GM23338 (cell line): ENCODE data around the gene CSTPP1. TPM values are rescaled to one million over a fixed set of nuclear protein-coding genes. Genes with fewer than 3 reads are reported as not detected.

ENCODE experiments used
- ATAC-seq: fragments of 200-7000 bp; cut with Tn5 transposase; 3 replicates; pipeline ENCODE4 v1.9.1; 2020
- DNase-seq: peaks from one replicate; pipeline ENCODE4 v3.0.0-alpha.2; 2015; ENCODE audit warnings: low spot score
- H2AFZ ChIP-seq: fragments of 200-600 bp; sonication (generic); 2 replicates; pipeline ENCODE4 v1.8.0; 2016; ENCODE audit warnings: antibody characterized with exemption, mild to moderate bottlenecking, moderate library complexity
- H3F3A ChIP-seq: fragments of 200-600 bp; sonication (generic); replicated peaks from 2 replicates; pipeline ENCODE4 v1.8.0; 2017; ENCODE audit warnings: antibody characterized with exemption, mixed run types, low read depth
- H3K27ac ChIP-seq: fragments of 200-600 bp; sonication (generic); 2 replicates; pipeline ENCODE4 v1.6.1; 2016; ENCODE audit warnings: low read depth
- H3K27me3 ChIP-seq: fragments of 200-600 bp; sonication (generic); 2 replicates; pipeline ENCODE4 v1.8.0; 2016; ENCODE audit warnings: mild to moderate bottlenecking, mixed run types, moderate library complexity; ENCODE audit not compliant: insufficient read depth
- H3K36me3 ChIP-seq: fragments of 200-600 bp; sonication (generic); 2 replicates; pipeline ENCODE4 v1.8.0; 2016; ENCODE audit warnings: mild to moderate bottlenecking; ENCODE audit not compliant: insufficient read depth
- H3K4me1 ChIP-seq: fragments of 200-600 bp; sonication (generic); 2 replicates; pipeline ENCODE4 v1.8.0; 2016; ENCODE audit warnings: mild to moderate bottlenecking, moderate library complexity; ENCODE audit not compliant: insufficient read depth
- H3K4me2 ChIP-seq: fragments of 200-600 bp; sonication (generic); 2 replicates; pipeline ENCODE4 v1.7.1; 2017; ENCODE audit warnings: mixed run types
- H3K4me3 ChIP-seq: fragments of 200-600 bp; sonication (generic); 2 replicates; pipeline ENCODE4 v1.6.1; 2016; ENCODE audit warnings: mixed run types
- H3K79me2 ChIP-seq: fragments of 200-600 bp; sonication (generic); replicated peaks from 2 replicates; pipeline ENCODE4 v1.8.0; 2017; ENCODE audit warnings: mild to moderate bottlenecking; ENCODE audit not compliant: insufficient read depth
- H3K9me2 ChIP-seq: fragments of 200-600 bp; sonication (generic); 2 replicates; pipeline ENCODE4 v1.8.0; 2017; ENCODE audit not compliant: insufficient read depth
- H4K20me1 ChIP-seq: fragments of 200-600 bp; sonication (generic); replicated peaks from 2 replicates; pipeline ENCODE4 v1.8.0; 2017; ENCODE audit warnings: mild to moderate bottlenecking; ENCODE audit not compliant: insufficient read depth
- H3K27ac Mint-ChIP-seq: 2 replicates; pipeline ENCODE4 v1.8.0; 2020; ENCODE audit warnings: inconsistent platforms, mild to moderate bottlenecking, moderate library complexity, mixed read lengths
- H3K27me3 Mint-ChIP-seq: 3 replicates; pipeline ENCODE4 v1.8.0; 2022; ENCODE audit warnings: low read depth, mild to moderate bottlenecking, moderate library complexity, mixed read lengths, inconsistent platforms; ENCODE audit not compliant: insufficient read depth, poor library complexity
- H3K36me3 Mint-ChIP-seq: 3 replicates; pipeline ENCODE4 v1.8.0; 2021; ENCODE audit warnings: low read depth, mild to moderate bottlenecking, inconsistent platforms, moderate library complexity, mixed read lengths
- H3K4me1 Mint-ChIP-seq: 3 replicates; pipeline ENCODE4 v1.8.0; 2020; ENCODE audit warnings: mild to moderate bottlenecking, inconsistent platforms, mixed read lengths
- H3K4me3 Mint-ChIP-seq: 3 replicates; pipeline ENCODE4 v1.8.0; 2021; ENCODE audit warnings: moderate library complexity, mild to moderate bottlenecking, inconsistent platforms, mixed read lengths
- H3K9me3 Mint-ChIP-seq: 3 replicates; pipeline ENCODE4 v1.8.0; 2020; ENCODE audit warnings: moderate library complexity, mild to moderate bottlenecking, inconsistent platforms, mixed read lengths
- CREB1 ChIP-seq: fragments of 250-450 bp; sonication (Bioruptor Pico); IDR thresholded peaks from 2 replicates; pipeline ENCODE4 v1.5.0; 2020; ENCODE audit warnings: low read depth, mild to moderate bottlenecking, moderate library complexity
- CTCF ChIP-seq, 2 experiments: fragments of 200-600 bp in 1 of 2; sonication (generic) in 1 of 2; conservative IDR thresholded peaks; 2 replicates each; pipeline versions ENCODE4 v1.5.1 to v1.6.1; 2016 to 2017; ENCODE audit warnings: antibody characterized with exemption in 2 of 2, low read depth in 2 of 2, mild to moderate bottlenecking in 2 of 2, moderate library complexity in 1 of 2
- ETS1 ChIP-seq: IDR thresholded peaks from 2 replicates; pipeline ENCODE4 v1.6.1; 2016; ENCODE audit warnings: antibody characterized with exemption
- EZH2 ChIP-seq: fragments of 200-600 bp; sonication (generic); IDR thresholded peaks from one replicate; pipeline ENCODE4 v1.8.0; 2017; ENCODE audit warnings: antibody characterized with exemption, mild to moderate bottlenecking, low read depth; ENCODE audit not compliant: unreplicated experiment
- EZH2phosphoT487 ChIP-seq: fragments of 200-600 bp; sonication (generic); IDR thresholded peaks from one replicate; pipeline ENCODE4 v1.8.1; 2018; ENCODE audit warnings: antibody characterized with exemption; ENCODE audit not compliant: unreplicated experiment
- JUNB ChIP-seq: IDR thresholded peaks from one replicate; pipeline ENCODE4 v1.6.1; 2016; ENCODE audit warnings: antibody characterized with exemption; ENCODE audit not compliant: unreplicated experiment
- NANOG ChIP-seq: IDR thresholded peaks from 2 replicates; pipeline ENCODE4 v1.6.1; 2016; ENCODE audit warnings: antibody characterized with exemption, borderline replicate concordance
- POLR2AphosphoS5 ChIP-seq: IDR thresholded peaks from 2 replicates; pipeline ENCODE4 v1.6.1; 2016; ENCODE audit warnings: antibody characterized with exemption, low read depth
- REST ChIP-seq: IDR thresholded peaks from one replicate; pipeline ENCODE4 v1.6.1; 2018; ENCODE audit warnings: antibody characterized with exemption; ENCODE audit not compliant: unreplicated experiment
- STAT1 ChIP-seq: IDR thresholded peaks from one replicate; pipeline ENCODE4 v1.6.1; 2016; ENCODE audit warnings: antibody characterized with exemption; ENCODE audit not compliant: unreplicated experiment
- ZNF114 ChIP-seq: fragments of 250-450 bp; sonication (Bioruptor Pico); IDR thresholded peaks from 2 replicates; pipeline ENCODE4 v1.5.0; 2020; ENCODE audit warnings: mild to moderate bottlenecking, moderate library complexity
- ZNF331 ChIP-seq: fragments of 250-450 bp; sonication (Bioruptor Pico); IDR thresholded peaks from 2 replicates; pipeline ENCODE4 v1.5.0; 2020; ENCODE audit warnings: low read depth, mild to moderate bottlenecking, moderate library complexity
- polyA plus RNA-seq: library from polyadenylated mRNA; unstranded; fragments of >200 nt; fragmentation: Nextera tagmentation; extraction: Ambion mirVana; gene quantifications from 2 replicates; pipeline ENCODE4 v1.2.1, GENCODE V29; 2016
- total RNA-seq: library from RNA; depleted of rRNA; stranded (reverse); fragments of >200 nt; shearing (Covaris generic); gene quantifications from 2 replicates; pipeline ENCODE4 v1.2.3, GENCODE V29; 2014

Gene CSTPP1
- total and polyA plus RNA-seq, 2 experiments from 2014 or later: 23.5 to 42.6 TPM

- TF ChIP-seq CTCF (conservative IDR thresholded peaks at IDR 0.05; ENCODE audit: low read depth in 2 of 2): no peak; a peak in 1 of 4 replicates
- TF ChIP-seq ETS1: no peak
- no peak for TF ChIP-seq POLR2AphosphoS5
- TF ChIP-seq REST: no peak
- TF ChIP-seq ZNF114: no peak
- TF ChIP-seq EZH2: no peak
- no peak for TF ChIP-seq JUNB
- no peak for TF ChIP-seq CREB1 (CRISPR knock-in tag)
- TF ChIP-seq EZH2phosphoT487: no peak
These were observed 164.8 kb downstream of the CSTPP1 start (continued) for GRCh38 chr11:47101406-47101805.

- Histone ChIP-seq H3K36me3 (no peaks in the 10 kb centered on the region), H3K79me2 (no peaks in the 10 kb centered on the region), H2AFZ (no peak overlapping the region), H3K27me3 (no peaks in the 10 kb centered on the region), H3F3A (no peaks in the 10 kb centered on the region), H3K9me2 (no peaks in the 10 kb centered on the region), H3K4me3 (no peak overlapping the region), H4K20me1 (no peaks in the 10 kb centered on the region), H3K4me1 (peaks cover 15% of the 10 kb centered on the region), H3K4me2 (peak overlapping the region; percentile 55), H3K27ac (peak overlapping the region; percentile 67; the same call in 1 of the 2 replicates)
- Mint-ChIP-seq H3K27ac (peak overlapping the region; percentile 5; the same call in 1 of the 2 replicates), H3K27me3 (peaks cover 2% of the 10 kb centered on the region), H3K9me3 (no peaks in the 10 kb centered on the region), H3K36me3 (no peaks in the 10 kb centered on the region), H3K4me1 (peaks cover 16% of the 10 kb centered on the region), H3K4me3 (no peak overlapping the region)
- TF ChIP-seq NANOG (no peak), REST (no peak), ETS1 (no peak), STAT1 (no peak), CTCF (conservative IDR thresholded peaks at IDR 0.05; ENCODE audit: low read depth in 2 of 2) (no peak), EZH2 (no peak), ZNF331 (CRISPR knock-in tag) (no peak), EZH2phosphoT487 (no peak)
- peak; percentile 75 for DNase-seq
- ATAC-seq: peak; percentile 81
These were observed 167.8 kb downstream of the CSTPP1 start for GRCh38 chr11:47104261-47104950.
